Body of pancreas (tissue), 4 donors: ENCODE data around the gene ZNF714.
A peak's percentile ranks its signal among the peaks of the same experiment; 100 is the strongest.

ENCODE experiments used
- CTCF ChIP-seq, 7 experiments: fragments of 450-650 bp in 4 of 7; fragments of 200-600 bp in 3 of 7; sonication (generic) in 3 of 7; IDR thresholded peaks; one replicate each; pipeline ENCODE4 v1.5.1; 2016 to 2019; ENCODE audit warnings: antibody characterized with exemption in 7 of 7
- POLR2A ChIP-seq, 3 donors: fragments of 450-650 bp; IDR thresholded peaks; one replicate each; pipeline ENCODE4 v1.6.1; 2016; ENCODE audit warnings: antibody characterized with exemption in 3 of 3, mild to moderate bottlenecking in 2 of 3

GRCh38 chr19:21082011-21082975, at the start of gene ZNF714:
- TF ChIP-seq CTCF (IDR thresholded peaks at IDR 0.05) (no peak), POLR2A (IDR thresholded peaks at IDR 0.05) (peak; percentile 19 to 83 (median 82))
